C4-2B (cell line): ENCODE results near the gene SF3B1.
"Not testable (repeated sequence)": the region's sequence is repeated elsewhere in the genome, so short reads cannot be mapped to it uniquely, and the experiment has no call there.

Experiments
- H3K27ac ChIP-seq: fragments of 450-650 bp; 2 replicates; pipeline ENCODE4 v1.5.1; 2017
- ZFX ChIP-seq: fragments of 450-650 bp; IDR thresholded peaks from 2 replicates; pipeline ENCODE4 v1.6.1; 2017
- TF ChIP-seq, protein P1 (sequence below): fragments of 450-650 bp; conservative IDR thresholded peaks from 2 replicates; pipeline ENCODE4 v1.5.1; 2017; ENCODE audit warnings: mild to moderate bottlenecking

The SF3B1 gene

DNA sequence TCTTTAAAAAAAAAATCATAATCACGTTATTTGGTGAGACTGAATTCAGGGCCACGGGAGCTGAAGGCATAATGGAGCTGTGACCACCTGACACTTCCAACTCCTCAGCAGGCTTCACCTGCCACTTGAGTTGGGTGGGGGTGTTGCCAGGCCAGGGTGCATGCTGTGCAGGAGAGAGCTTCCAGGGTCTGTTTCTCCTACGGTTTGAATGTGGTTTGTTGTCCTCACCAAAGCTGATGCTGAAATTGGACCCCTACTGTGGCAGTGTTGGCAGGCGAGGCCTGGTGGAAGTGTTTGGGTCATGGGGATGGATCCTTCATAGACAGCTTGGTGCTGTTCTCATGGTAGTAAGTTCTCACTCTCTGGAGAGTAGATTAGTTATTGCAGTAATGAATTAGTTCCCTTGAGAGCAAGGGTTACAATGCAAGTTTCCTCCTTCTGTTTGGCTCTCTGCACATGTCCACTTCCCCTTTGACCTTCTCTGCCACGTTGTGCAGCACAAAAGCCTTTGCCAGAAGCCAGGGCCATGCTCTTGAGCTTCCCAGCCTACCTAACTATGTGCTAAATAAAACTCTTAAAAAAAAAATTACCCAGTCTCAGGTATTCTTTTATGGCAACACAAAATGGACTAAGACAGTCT, 86.0 kb downstream of the SF3B1 start:
- no peak for TF ChIP-seq ZFX
- TF ChIP-seq, protein P1, sequence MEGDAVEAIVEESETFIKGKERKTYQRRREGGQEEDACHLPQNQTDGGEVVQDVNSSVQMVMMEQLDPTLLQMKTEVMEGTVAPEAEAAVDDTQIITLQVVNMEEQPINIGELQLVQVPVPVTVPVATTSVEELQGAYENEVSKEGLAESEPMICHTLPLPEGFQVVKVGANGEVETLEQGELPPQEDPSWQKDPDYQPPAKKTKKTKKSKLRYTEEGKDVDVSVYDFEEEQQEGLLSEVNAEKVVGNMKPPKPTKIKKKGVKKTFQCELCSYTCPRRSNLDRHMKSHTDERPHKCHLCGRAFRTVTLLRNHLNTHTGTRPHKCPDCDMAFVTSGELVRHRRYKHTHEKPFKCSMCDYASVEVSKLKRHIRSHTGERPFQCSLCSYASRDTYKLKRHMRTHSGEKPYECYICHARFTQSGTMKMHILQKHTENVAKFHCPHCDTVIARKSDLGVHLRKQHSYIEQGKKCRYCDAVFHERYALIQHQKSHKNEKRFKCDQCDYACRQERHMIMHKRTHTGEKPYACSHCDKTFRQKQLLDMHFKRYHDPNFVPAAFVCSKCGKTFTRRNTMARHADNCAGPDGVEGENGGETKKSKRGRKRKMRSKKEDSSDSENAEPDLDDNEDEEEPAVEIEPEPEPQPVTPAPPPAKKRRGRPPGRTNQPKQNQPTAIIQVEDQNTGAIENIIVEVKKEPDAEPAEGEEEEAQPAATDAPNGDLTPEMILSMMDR, result no peak
- H3K27ac ChIP-seq, result no peak overlapping the region

- no peak for TF ChIP-seq ZFX
- TF ChIP-seq, protein P1, result no peak
- H3K27ac ChIP-seq, result no peak overlapping the region
Observed at GRCh38 chr2:197345846-197346370, 88.9 kb downstream of the SF3B1 start.

GRCh38 chr2:197343968-197344367, 90.9 kb downstream of the SF3B1 start:
- H3K27ac ChIP-seq, result not testable (repeated sequence)

DNA sequence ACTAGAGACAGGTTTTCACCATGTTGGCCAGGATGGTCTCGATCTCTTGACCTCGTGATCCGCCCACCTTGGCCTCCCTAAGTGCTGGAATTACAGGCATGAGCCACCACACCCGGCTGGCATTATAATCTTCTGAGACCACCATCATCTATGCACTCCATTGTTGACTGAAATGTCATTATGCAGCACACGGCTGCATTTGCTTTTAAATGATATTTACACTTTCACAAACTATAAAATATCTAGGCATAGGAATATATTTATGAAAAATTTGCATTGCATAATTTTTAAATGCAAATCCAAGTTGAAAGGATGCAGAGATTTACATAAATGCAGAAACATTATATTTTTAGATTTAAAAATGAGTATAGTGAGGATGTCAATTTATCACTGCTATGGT, 94.2 kb downstream of the SF3B1 start:
- H3K27ac ChIP-seq, result no peak overlapping the region
- TF ChIP-seq ZFX, result no peak
- TF ChIP-seq, protein P1, result no peak
